ENCODE results near the gene PRPF6.
"Not testable (repeated sequence)": the region's sequence is repeated elsewhere in the genome, so short reads cannot be mapped to it uniquely, and the experiment has no call there.

PRPF6 gene

GRCh38 chr20:63961664-63962425, 19.1 kb upstream of the PRPF6 start:
- DNase-seq: no peak

GRCh38 chr20:63962426-63963347, 18.2 kb upstream of the PRPF6 start:
- DNase-seq: no peak

- no peak for DNase-seq
Observed at GRCh38 chr20:63963348-63963741, 17.6 kb upstream of the PRPF6 start.

GRCh38 chr20:63963784-63964301, 17.1 kb upstream of the PRPF6 start:
- DNase-seq: no peak

GRCh38 chr20:63964412-63964811, 16.5 kb upstream of the PRPF6 start:
- DNase-seq: no peak

- no peak for DNase-seq
Observed at GRCh38 chr20:63966172-63966943, 14.6 kb upstream of the PRPF6 start.

GRCh38 chr20:63966944-63967322, 14.0 kb upstream of the PRPF6 start:
- no peak for DNase-seq

- no peak for DNase-seq
Observed at GRCh38 chr20:63967330-63968135, 13.4 kb upstream of the PRPF6 start.

GRCh38 chr20:63968136-63968927, 12.6 kb upstream of the PRPF6 start:
- DNase-seq: no peak

- DNase-seq: no peak
Observed at GRCh38 chr20:63968928-63969760, 11.8 kb upstream of the PRPF6 start.

GRCh38 chr20:63969838-63970713, 10.9 kb upstream of the PRPF6 start, which contains the start of gene ZNF512B:
TSS of gene ZNF512B (minus strand) at chr20:63969930. CDS start at chr20:63967950, 1,980 bp downstream.
- peak; percentile 53 to 55 for DNase-seq

GRCh38 chr20:63970714-63971431, 10.1 kb upstream of the PRPF6 start:
- DNase-seq: no peak

- DNase-seq: not testable (repeated sequence)
Observed at GRCh38 chr20:63971960-63972311, 9.0 kb upstream of the PRPF6 start.

GRCh38 chr20:63972312-63973159, 8.4 kb upstream of the PRPF6 start:
- DNase-seq: no peak

GRCh38 chr20:63973160-63973479, 7.8 kb upstream of the PRPF6 start:
- no peak for DNase-seq

- DNase-seq: peak; percentile 76 to 86
Observed at GRCh38 chr20:63973636-63974401, 7.1 kb upstream of the PRPF6 start.

Data from stimulated activated CD4-positive, alpha-beta T cell treated with anti-CD3 and anti-CD28 coated beads, Interleukin-2, amount 100 ng/mL, for 48 hours (primary cell).